Activated CD8-positive, alpha-beta memory T cell treated with anti-CD3 and anti-CD28 coated beads for 36 hours (primary cell): ENCODE data around the gene EXOG. TPM values are rescaled to one million over a fixed set of nuclear protein-coding genes. Genes with fewer than 3 reads are reported as not detected.

Experiments used
- CTCF ChIA-PET: fragments of 350-600 bp; sonication (Branson Sonifier 250); formaldehyde crosslinking; loops from one replicate; lab custom pipeline; 2021; ENCODE audit warnings: antibody characterized with exemption; lab: Charles Lee
- POLR2A ChIA-PET: fragments of 350-600 bp; sonication (Branson Sonifier 250); formaldehyde crosslinking; loops from one replicate; lab custom pipeline; 2021; ENCODE audit warnings: antibody characterized with exemption; lab: Charles Lee
- total RNA-seq, 2 experiments: library from RNA; stranded (reverse); gene quantifications; one replicate each; pipeline ENCODE4 v1.2.3, GENCODE V29; 2021

The EXOG gene
- total RNA-seq, 2 experiments from 2014 or later = 16.7 to 17.7 TPM

GRCh38 chr3:38573556-38573955 lies 77.4 kb downstream of the EXOG start:
- POLR2A ChIA-PET = no interaction called here

GRCh38 chr3:38574411-38575278 lies 78.5 kb downstream of the EXOG start:
- POLR2A ChIA-PET = interaction anchor here (0.6 kb wide), 1 partner anchor 177 kb away, joined by 3 read pairs; no protein-coding TSS in a partner anchor
- CTCF ChIA-PET = no interaction called here

More at GRCh38 chr3:38573556-38573955, 77.4 kb downstream of the EXOG start:
- CTCF ChIA-PET = no interaction called here

GRCh38 chr3:38575279-38575843 lies 79.2 kb downstream of the EXOG start:
- CTCF ChIA-PET = no interaction called here
- POLR2A ChIA-PET = interaction anchor here (0.6 kb wide), 1 partner anchor 178 kb away, joined by 3 read pairs; no protein-coding TSS in a partner anchor

Other genes with a start within 250 kb of the EXOG start
- gene SLC22A13, start 230.5 kb upstream of the EXOG start, total RNA-seq = under 1 TPM; 0.23 to 0.36 TPM
- under 1 TPM in 1 of 2 experiments, not detected in 1; 0.11 TPM for gene SLC22A14, start 214.0 kb upstream of the EXOG start, total RNA-seq
- gene XYLB, start 149.6 kb upstream of the EXOG start, total RNA-seq = 1 to 10 TPM; 5.9 to 6.9 TPM
- 1 to 10 TPM; 6.6 to 7.1 TPM for gene ACVR2B, start 42.5 kb upstream of the EXOG start, total RNA-seq
- gene SCN5A, start 153.3 kb downstream of the EXOG start, total RNA-seq = under 1 TPM; 0.63 to 0.72 TPM